ENCODE results near the gene EIF3D.

EIF3D gene

GRCh38 chr22:36464715-36465231 is 64.2 kb downstream of the EIF3D start:
- DNase-seq: no peak

- DNase-seq: no peak
Observed at GRCh38 chr22:36463783-36464184, 65.2 kb downstream of the EIF3D start.

GRCh38 chr22:36461665-36462649 is 67.0 kb downstream of the EIF3D start:
- no peak for DNase-seq

All from suppressor macrophage treated with lipopolysaccharide for 1 hour (primary cell).